Spleen (tissue), 7 donors: ENCODE data around the gene CHRM1.

ENCODE experiments used
- CTCF ChIP-seq, 11 experiments: fragments of 200-600 bp in 7 of 11; fragments of 450-650 bp in 4 of 11; sonication (generic) in 4 of 11; IDR thresholded peaks in 8 of 11; conservative IDR thresholded peaks in 3 of 11; 1 replicate in 7 of 11; 2 replicates in 4 of 11; pipeline versions ENCODE4 v1.4.0 to v1.8.0; 2016 to 2021; ENCODE audit warnings: antibody characterized with exemption in 11 of 11, inconsistent platforms in 4 of 11, mild to moderate bottlenecking in 1 of 11
- POLR2A ChIP-seq, 3 donors: fragments of 450-650 bp; IDR thresholded peaks; one replicate each; pipeline ENCODE4 v1.5.1; 2017; ENCODE audit warnings: antibody characterized with exemption in 3 of 3, mild to moderate bottlenecking in 1 of 3
- donor health status: DM: no; HTN: no; CAD: no; lungs with moderate emphysema.
- donor health status: DM: no; HTN: no; CAD: no.
- donor health status: DM: no; HTN: no; CAD: no.

- TF ChIP-seq CTCF (IDR thresholded peaks at IDR 0.05 in 8 of 11, conservative IDR thresholded peaks at IDR 0.05 in 3 of 11) (no peak), POLR2A (IDR thresholded peaks at IDR 0.05) (no peak)
Observed at GRCh38 chr11:62917906-62918502, 3.2 kb downstream of the CHRM1 start.
